Right cardiac atrium (tissue), 5 donors: Measurements from ENCODE around the gene SOWAHC. TPM values are rescaled to one million over a fixed set of nuclear protein-coding genes. Genes with fewer than 3 reads are reported as not detected.

ENCODE experiments used
- polyA plus RNA-seq: library from polyadenylated mRNA; stranded (reverse); fragments of 200-250 nt; gene quantifications from one replicate; pipeline ENCODE4 v1.2.3, GENCODE V29; 2013
- total RNA-seq, 4 donors: library from RNA; stranded (reverse); fragmentation: NEBNext Ultra II Directional; extraction: Animal tissue kit (Norgen Biotek cat#: 25700); gene quantifications; one replicate each; pipeline ENCODE4 v1.2.1, GENCODE V29; 2021
- donor health status: healthy with polysubstance abuse.
- donor health status: DM: no; HTN: yes; CAD: no.
- donor health status: DM: no; HTN: no; CAD: no.
- donor health status: DM: no; HTN: yes; CAD: no; lungs with severe emphysema.
- donor health status: DM: yes; HTN: yes; CAD: no.

SOWAHC gene
- total and polyA plus RNA-seq, 5 donors: 1.5 to 3.5 (median 2.5) TPM

Other genes with a start within 250 kb of the SOWAHC start
- 10 to 100 TPM; 58.8 to 63.0 (median 62.0) TPM for gene SEPTIN10, start 398 bp upstream of the SOWAHC start, total RNA-seq
- gene SEPTIN10, start 398 bp upstream of the SOWAHC start, polyA plus RNA-seq: 27.9 TPM
- gene RGPD5, start 179.9 kb downstream of the SOWAHC start, total RNA-seq: 10 to 100 TPM; 27.9 to 48.3 (median 44.3) TPM
- 8.9 TPM for gene RGPD5, start 179.9 kb downstream of the SOWAHC start, polyA plus RNA-seq